B cell (primary cell): ENCODE data around the gene SIT1. TPM values are rescaled to one million over a fixed set of nuclear protein-coding genes. Genes with fewer than 3 reads are reported as not detected.

Experiments
- ATAC-seq: fragments of 200-7000 bp; cut with Tn5 transposase; one replicate; pipeline ENCODE4 v1.10.0; 2021; ENCODE audit warnings: low read depth, mild to moderate bottlenecking, moderate number of reproducible peaks, moderate library complexity
- CTCF ChIA-PET: fragments of 350-600 bp; sonication (Branson Sonifier 250); formaldehyde crosslinking; loops from one replicate; lab custom pipeline; 2021; ENCODE audit warnings: antibody characterized with exemption, inconsistent platforms; lab: Charles Lee
- POLR2A ChIA-PET: fragments of 350-600 bp; sonication (Branson Sonifier 250); formaldehyde crosslinking; loops from one replicate; lab custom pipeline; 2021; ENCODE audit warnings: antibody characterized with exemption; lab: Charles Lee
- DNase-seq: peaks from one replicate; pipeline ENCODE4 v3.0.0; 2013
- H2AFZ ChIP-seq: 2 replicates; pipeline ENCODE4 v1.6.1; 2012; ENCODE audit warnings: mild to moderate bottlenecking, low read depth, low read length; ENCODE audit not compliant: insufficient read depth, poor library complexity, severe bottlenecking
- H3K27ac ChIP-seq, 2 donors: 1 replicate in 1 of 2; 2 replicates in 1 of 2; pipeline ENCODE4 v1.5.1; 2012 to 2013; ENCODE audit warnings: low read length in 2 of 2, mild to moderate bottlenecking in 2 of 2, moderate library complexity in 1 of 2
- H3K27me3 ChIP-seq, 4 experiments: fragments of 200-600 bp in 1 of 4; sonication (generic) in 1 of 4; replicated peaks in 1 of 4; 1 replicate in 2 of 4; 2 replicates in 2 of 4; pipeline versions ENCODE4 v1.6.1 to v1.7.0; 2013 to 2016; ENCODE audit warnings: low read length in 3 of 4, mild to moderate bottlenecking in 2 of 4, mixed read lengths in 1 of 4, moderate library complexity in 1 of 4; ENCODE audit not compliant: insufficient read depth in 4 of 4, control insufficient read depth in 3 of 4; ENCODE audit errors: control extremely low read depth in 1 of 4
- H3K36me3 ChIP-seq, 2 experiments: replicated peaks in 1 of 2; 1 replicate in 1 of 2; 2 replicates in 1 of 2; pipeline versions ENCODE4 v1.6.1 to v1.7.1; 2013; ENCODE audit warnings: low read length in 1 of 2; ENCODE audit not compliant: insufficient read depth in 2 of 2, control insufficient read depth in 1 of 2; ENCODE audit errors: control extremely low read depth in 1 of 2, extremely low read depth in 1 of 2
- H3K4me1 ChIP-seq, 2 donors: fragments of 200-600 bp in 1 of 2; sonication (generic) in 1 of 2; 1 replicate in 1 of 2; 2 replicates in 1 of 2; pipeline versions ENCODE4 v1.5.1 to v1.6.1; 2013 to 2017; ENCODE audit warnings: low read length in 2 of 2; ENCODE audit not compliant: control insufficient read depth in 2 of 2, insufficient read depth in 2 of 2
- H3K4me2 ChIP-seq: replicated peaks from 2 replicates; pipeline ENCODE3; 2012; ENCODE audit warnings: mild to moderate bottlenecking, low read depth, low read length; ENCODE audit not compliant: poor library complexity, severe bottlenecking
- H3K4me3 ChIP-seq, 5 experiments: fragments of 200-600 bp in 1 of 5; sonication (generic) in 1 of 5; 1 replicate in 3 of 5; 2 replicates in 2 of 5; pipeline versions ENCODE4 v1.5.1 to v1.7.0; 2011 to 2016; ENCODE audit warnings: low read length in 4 of 5, mild to moderate bottlenecking in 4 of 5, low read depth in 2 of 5, control low read depth in 1 of 5, moderate library complexity in 1 of 5; ENCODE audit not compliant: insufficient read depth in 1 of 5; ENCODE audit errors: control extremely low read depth in 1 of 5, extremely low read depth in 1 of 5
- H3K79me2 ChIP-seq: fragments of 200-600 bp; sonication (generic); one replicate; pipeline ENCODE4 v1.6.0; 2016; ENCODE audit warnings: low read length; ENCODE audit not compliant: control insufficient read depth, insufficient read depth
- H3K9ac ChIP-seq: fragments of 200-600 bp; sonication (generic); 2 replicates; pipeline ENCODE4 v1.6.1; 2017; ENCODE audit warnings: mild to moderate bottlenecking, low read length, moderate library complexity
- H3K9me3 ChIP-seq, 3 donors: one replicate each; pipeline versions ENCODE4 v1.6.1 to v1.7.1; 2013; ENCODE audit warnings: low read length in 2 of 3; ENCODE audit not compliant: control insufficient read depth in 2 of 3, insufficient read depth in 1 of 3; ENCODE audit errors: control extremely low read depth in 1 of 3
- H4K20me1 ChIP-seq: 2 replicates; pipeline ENCODE4 v1.6.0; 2012; ENCODE audit warnings: mild to moderate bottlenecking, low read length; ENCODE audit not compliant: insufficient read depth, control insufficient read depth, poor library complexity, severe bottlenecking
- H3K27ac Mint-ChIP-seq: one replicate; pipeline ENCODE4 v1.8.0; 2021; ENCODE audit warnings: mixed read lengths
- H3K27me3 Mint-ChIP-seq: one replicate; pipeline ENCODE4 v1.8.0; 2021; ENCODE audit warnings: mixed read lengths
- H3K4me1 Mint-ChIP-seq: one replicate; pipeline ENCODE4 v1.8.0; 2021; ENCODE audit warnings: mixed read lengths
- H3K4me3 Mint-ChIP-seq: one replicate; pipeline ENCODE4 v1.8.0; 2021; ENCODE audit warnings: mixed read lengths
- H3K9me3 Mint-ChIP-seq: one replicate; pipeline ENCODE4 v1.8.0; 2022; ENCODE audit warnings: mixed read lengths; ENCODE audit not compliant: insufficient read depth
- EZH2 ChIP-seq: IDR thresholded peaks from 2 replicates; pipeline ENCODE4 v1.6.1; 2012; ENCODE audit warnings: borderline replicate concordance, low read depth, mild to moderate bottlenecking, moderate library complexity, low read length; ENCODE audit not compliant: insufficient read depth, poor library complexity, severe bottlenecking
- WGBS: methylation state at CpG from one replicate; pipeline ENCODE4 v1.1.5; 2013; ENCODE audit warnings: missing lambda C conversion rate; ENCODE audit not compliant: insufficient coverage; 5-methylcytosine and 5-hydroxymethylcytosine counted together
- intact Hi-C: fragments of 100-400 bp; cut with micrococcal nuclease; formaldehyde crosslinking; loops from one replicate; pipeline ENCODE4 v1.10.0; 2022
- polyA plus RNA-seq: library from polyadenylated mRNA; depleted of rRNA; stranded (reverse); fragments of >200 nt; gene quantifications from 2 replicates; pipeline ENCODE4 v1.2.3, GENCODE V29; 2012
- total RNA-seq, 2 donors: library from RNA; stranded (reverse); fragments of 120-200 nt in 1 of 2; gene quantifications; 1 replicate in 1 of 2; 2 replicates in 1 of 2; pipeline versions ENCODE4 v1.2.3 to v1.2.4, GENCODE V29; 2013 to 2022
- TF ChIP-seq, protein P1 (sequence below): fragments of 200-600 bp; IDR thresholded peaks from one replicate; pipeline ENCODE4 v1.8.0; 2022; ENCODE audit warnings: antibody characterized with exemption, mild to moderate bottlenecking

The SIT1 gene
- total and polyA plus RNA-seq, 2 donors (not counting 1 experiment from before 2014, with no cell fraction given): 37.1 to 38.5 TPM

DNA sequence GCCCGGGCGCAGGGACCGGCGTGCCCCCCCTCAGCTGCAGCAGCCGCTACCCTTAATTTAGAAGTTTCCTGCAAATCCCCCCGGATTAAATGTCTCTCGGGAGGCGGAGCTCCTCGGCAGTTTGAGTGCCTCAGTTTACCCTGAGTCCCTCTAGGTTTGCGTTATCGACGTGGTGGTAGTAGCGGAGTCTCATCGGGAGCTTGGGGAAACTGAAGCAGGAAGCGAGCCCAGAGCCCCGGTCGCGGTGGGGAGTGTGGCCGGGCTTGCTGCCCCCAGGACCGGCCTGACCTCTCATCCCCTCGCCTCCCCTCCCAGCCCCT is 39.5 kb upstream of the SIT1 start:
- Mint-ChIP-seq H3K27me3 (no peaks in the 10 kb centered on the region), H3K27ac (peak overlapping the region; percentile 26), H3K9me3 (no peaks in the 10 kb centered on the region), H3K4me3 (peak overlapping the region; percentile 88), H3K4me1 (peaks cover 11% of the 10 kb centered on the region)
- Histone ChIP-seq H3K79me2 (no peaks in the 10 kb centered on the region), H3K27me3 (no peaks in the 10 kb centered on the region), H2AFZ (peak overlapping the region; percentile 87), H3K4me1 (peaks cover 3 to 17% of the 10 kb centered on the region in 2 donors), H3K27ac (no peak overlapping the region), H3K9me3 (no peaks in the 10 kb centered on the region), H4K20me1 (no peaks in the 10 kb centered on the region), H3K36me3 (no peaks in the 10 kb centered on the region), H3K4me3 (peak overlapping the region; percentile 56 to 89 (median 67)), H3K4me2 (peak overlapping the region; percentile 99), H3K9ac (peak overlapping the region; percentile 83)
- TF ChIP-seq, protein P1, sequence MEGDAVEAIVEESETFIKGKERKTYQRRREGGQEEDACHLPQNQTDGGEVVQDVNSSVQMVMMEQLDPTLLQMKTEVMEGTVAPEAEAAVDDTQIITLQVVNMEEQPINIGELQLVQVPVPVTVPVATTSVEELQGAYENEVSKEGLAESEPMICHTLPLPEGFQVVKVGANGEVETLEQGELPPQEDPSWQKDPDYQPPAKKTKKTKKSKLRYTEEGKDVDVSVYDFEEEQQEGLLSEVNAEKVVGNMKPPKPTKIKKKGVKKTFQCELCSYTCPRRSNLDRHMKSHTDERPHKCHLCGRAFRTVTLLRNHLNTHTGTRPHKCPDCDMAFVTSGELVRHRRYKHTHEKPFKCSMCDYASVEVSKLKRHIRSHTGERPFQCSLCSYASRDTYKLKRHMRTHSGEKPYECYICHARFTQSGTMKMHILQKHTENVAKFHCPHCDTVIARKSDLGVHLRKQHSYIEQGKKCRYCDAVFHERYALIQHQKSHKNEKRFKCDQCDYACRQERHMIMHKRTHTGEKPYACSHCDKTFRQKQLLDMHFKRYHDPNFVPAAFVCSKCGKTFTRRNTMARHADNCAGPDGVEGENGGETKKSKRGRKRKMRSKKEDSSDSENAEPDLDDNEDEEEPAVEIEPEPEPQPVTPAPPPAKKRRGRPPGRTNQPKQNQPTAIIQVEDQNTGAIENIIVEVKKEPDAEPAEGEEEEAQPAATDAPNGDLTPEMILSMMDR: no peak
- no peak for TF ChIP-seq EZH2
- 0% methylated on average over 14 of the region's 21 CpGs for WGBS
- ChIA-PET CTCF (interaction anchor here (0.7 to 10.0 kb wide), 8 partner anchors 14 to 76 kb away, joined by 3 to 195 read pairs (median 6); partner anchors contain the start of genes CCDC107, CD72, CREB3 and RMRP), POLR2A (interaction anchor here (0.6 to 2.5 kb wide), 7 partner anchors 13 to 1739 kb away, joined by 3 to 11 read pairs (median 3); partner anchors contain the start of genes CA9, CCDC107, CREB3 and RMRP)
- DNase-seq (peak; percentile 36), ATAC-seq (no peak)
- intact Hi-C loops: loop anchor here (1.0 kb wide), 1 partner anchor 31 kb away; no protein-coding TSS in a partner anchor
